IPS-15b (cell line): ENCODE measurements around the gene HP.
"Not testable (repeated sequence)": the region's sequence is repeated elsewhere in the genome, so short reads cannot be mapped to it uniquely, and the experiment has no call there.

Experiments
- H3K27me3 ChIP-seq: one replicate; pipeline ENCODE4 v1.6.1; 2013; ENCODE audit warnings: low read length; ENCODE audit not compliant: control insufficient read depth, insufficient read depth
- H3K36me3 ChIP-seq: one replicate; pipeline ENCODE4 v1.6.1; 2013; ENCODE audit warnings: low read length; ENCODE audit not compliant: control insufficient read depth, insufficient read depth
- H3K4me1 ChIP-seq: one replicate; pipeline ENCODE4 v1.6.1; 2013; ENCODE audit warnings: mild to moderate bottlenecking, low read length; ENCODE audit not compliant: control insufficient read depth, insufficient read depth
- H3K4me3 ChIP-seq: one replicate; pipeline ENCODE4 v1.5.1; 2013; ENCODE audit warnings: low read depth, low read length
- H3K9ac ChIP-seq: one replicate; pipeline ENCODE4 v1.6.1; 2013; ENCODE audit warnings: low read depth, mild to moderate bottlenecking, low read length
- H3K9me3 ChIP-seq: one replicate; pipeline ENCODE4 v1.6.1; 2013; ENCODE audit warnings: mild to moderate bottlenecking, low read length; ENCODE audit not compliant: control insufficient read depth, insufficient read depth

The HP gene

DNA sequence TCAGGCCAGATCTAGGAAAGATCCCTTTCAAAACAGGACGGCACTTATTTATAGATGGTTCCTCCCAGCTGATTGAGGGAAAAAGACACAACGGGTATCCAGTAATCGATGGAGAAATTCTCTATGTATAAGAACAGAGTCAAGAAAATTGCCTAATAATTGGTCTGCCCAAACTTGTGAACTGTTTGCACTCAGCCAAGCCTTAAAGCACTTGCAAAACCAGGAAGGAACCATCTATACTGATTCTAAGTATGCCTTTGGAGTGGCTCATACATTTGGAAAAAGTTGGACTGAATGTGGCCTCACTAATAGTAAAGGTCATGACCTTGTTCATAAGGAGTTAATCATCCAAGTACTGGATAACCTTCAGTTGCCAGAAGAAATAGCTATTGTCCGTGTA lies 14.6 kb downstream of the HP start:
- H3K4me3 ChIP-seq: no peak overlapping the region
- no peak overlapping the region for H3K9ac ChIP-seq
- no peaks in the 10 kb centered on the region for H3K4me1 ChIP-seq
- peaks cover 4% of the 10 kb centered on the region for H3K9me3 ChIP-seq
- no peaks in the 10 kb centered on the region for H3K27me3 ChIP-seq
- no peaks in the 10 kb centered on the region for H3K36me3 ChIP-seq

DNA sequence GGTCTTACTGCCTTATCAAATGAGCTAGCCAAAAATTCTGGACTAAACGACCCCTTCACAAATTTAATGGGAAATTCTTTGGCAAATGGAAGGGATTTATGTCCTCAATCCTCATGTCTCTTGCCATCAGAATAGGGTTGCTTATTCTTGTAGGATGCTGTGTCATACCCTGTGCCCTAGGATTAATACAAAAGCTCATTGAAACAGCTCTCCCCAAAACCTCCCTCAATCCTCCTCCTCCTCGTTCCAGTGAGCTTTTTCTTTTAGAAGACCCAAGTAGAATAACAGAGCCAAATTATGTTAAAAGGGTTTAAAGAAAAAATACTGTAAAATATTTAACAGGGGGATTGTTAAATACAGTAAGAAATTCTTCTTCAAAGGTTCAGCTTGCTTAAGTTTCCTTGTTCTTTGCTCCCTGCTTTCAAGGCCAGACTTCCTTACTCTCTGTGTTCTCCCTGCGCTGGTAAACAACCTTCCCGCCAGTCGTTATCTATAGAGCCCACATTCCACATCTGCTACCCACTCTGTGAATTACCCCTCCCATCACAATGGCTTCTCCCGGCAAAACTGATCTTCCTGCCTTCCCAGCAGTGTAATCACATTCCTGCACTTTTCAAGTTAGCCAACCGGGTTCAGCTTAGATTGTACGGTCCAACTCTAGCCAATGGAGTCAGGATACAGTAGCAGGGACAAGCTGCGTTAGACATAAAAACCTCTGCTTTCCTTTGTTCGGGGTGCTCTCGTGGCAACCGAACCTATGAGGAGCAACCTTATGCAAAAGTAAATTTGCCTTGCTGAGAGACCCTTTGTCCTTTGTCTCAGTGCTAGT lies 18.4 kb downstream of the HP start:
- Histone ChIP-seq H3K9me3 (peaks cover 4% of the 10 kb centered on the region), H3K27me3 (no peaks in the 10 kb centered on the region), H3K4me3 (no peak overlapping the region), H3K36me3 (no peaks in the 10 kb centered on the region), H3K4me1 (no peaks in the 10 kb centered on the region), H3K9ac (no peak overlapping the region)

DNA sequence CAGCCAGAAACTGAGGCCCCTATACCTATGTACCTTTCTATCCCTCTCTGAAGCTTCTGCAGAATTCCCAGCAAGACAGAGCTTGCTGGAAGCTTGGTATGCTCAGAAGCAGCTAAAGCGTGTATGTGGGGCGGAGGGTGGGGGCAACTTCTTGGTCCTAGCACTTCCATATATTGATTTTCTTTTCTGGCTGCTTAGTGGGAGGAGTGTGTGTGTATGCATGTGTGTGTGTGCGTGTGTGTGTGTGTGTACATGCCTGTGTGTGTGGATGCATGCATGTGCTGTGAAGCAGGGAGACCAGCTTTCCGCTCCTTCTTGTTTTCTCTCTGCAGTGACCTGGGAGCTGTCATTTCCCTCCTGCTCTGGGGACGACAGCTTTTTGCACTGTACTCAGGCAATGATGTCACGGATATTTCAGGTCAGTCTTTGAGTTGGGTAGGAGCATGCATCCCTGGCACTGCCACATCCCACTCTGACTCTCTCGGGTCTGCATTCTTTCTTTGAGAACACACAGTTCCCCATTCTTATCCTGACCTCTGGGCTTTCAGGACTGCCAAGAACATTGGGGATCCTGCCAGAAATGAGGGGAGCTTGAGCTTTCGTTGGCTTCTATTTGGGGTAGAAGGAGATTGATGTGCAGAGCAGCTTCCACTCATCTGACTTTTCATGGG lies 19.4 kb downstream of the HP start:
- Histone ChIP-seq H3K27me3 (no peaks in the 10 kb centered on the region), H3K4me3 (no peak overlapping the region), H3K9me3 (peaks cover 4% of the 10 kb centered on the region), H3K36me3 (no peaks in the 10 kb centered on the region), H3K4me1 (no peaks in the 10 kb centered on the region), H3K9ac (no peak overlapping the region)

DNA sequence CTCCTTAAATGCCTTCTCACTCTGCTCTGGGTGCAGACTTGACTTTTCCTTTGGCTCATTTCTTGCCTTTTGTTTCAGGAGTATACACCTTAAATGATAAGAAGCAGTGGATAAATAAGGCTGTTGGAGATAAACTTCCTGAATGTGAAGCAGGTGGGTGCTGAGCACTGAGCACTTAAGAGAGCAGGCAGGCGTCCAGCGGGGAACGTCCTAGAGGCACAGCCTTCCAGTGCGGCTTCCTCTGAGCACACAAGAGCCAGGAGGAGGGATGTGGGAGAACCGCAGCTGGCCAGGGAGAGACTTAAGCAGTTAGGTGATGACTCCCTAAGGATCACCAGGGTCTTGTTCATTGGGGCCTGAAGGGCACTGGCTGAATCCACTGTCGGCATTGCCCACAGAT lies 20.8 kb downstream of the HP start:
- not testable (repeated sequence) for H3K4me3 ChIP-seq, H3K9me3 ChIP-seq, H3K9ac ChIP-seq, H3K4me1 ChIP-seq, H3K36me3 ChIP-seq, H3K27me3 ChIP-seq

DNA sequence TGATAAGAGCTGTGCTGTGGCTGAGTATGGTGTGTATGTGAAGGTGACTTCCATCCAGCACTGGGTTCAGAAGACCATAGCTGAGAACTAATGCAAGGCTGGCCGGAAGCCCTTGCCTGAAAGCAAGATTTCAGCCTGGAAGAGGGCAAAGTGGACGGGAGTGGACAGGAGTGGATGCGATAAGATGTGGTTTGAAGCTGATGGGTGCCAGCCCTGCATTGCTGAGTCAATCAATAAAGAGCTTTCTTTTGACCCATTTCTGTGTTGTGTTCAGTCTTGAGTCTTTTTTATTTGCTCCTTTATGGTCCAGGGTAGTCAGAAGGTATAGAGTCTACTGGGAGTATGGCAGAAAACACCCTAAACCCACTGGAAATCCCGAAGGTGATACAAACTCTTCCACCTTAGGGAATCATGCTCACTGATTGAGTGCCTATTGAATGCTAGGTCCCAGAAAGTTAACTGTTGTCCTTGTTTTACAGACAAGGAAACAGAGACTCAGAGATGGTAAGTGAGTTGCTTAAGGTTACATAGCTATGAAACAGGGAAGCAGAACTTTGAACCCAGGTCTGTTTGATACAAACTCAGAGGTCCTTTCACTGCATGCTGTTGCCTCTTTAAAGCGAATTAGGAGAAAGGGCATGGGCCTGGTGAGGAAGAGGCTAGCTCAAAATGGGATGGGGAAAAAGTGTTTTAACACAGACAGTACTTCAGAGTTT lies 22.8 kb downstream of the HP start:
- not testable (repeated sequence) for H3K36me3 ChIP-seq, H3K4me1 ChIP-seq, H3K27me3 ChIP-seq

DNA sequence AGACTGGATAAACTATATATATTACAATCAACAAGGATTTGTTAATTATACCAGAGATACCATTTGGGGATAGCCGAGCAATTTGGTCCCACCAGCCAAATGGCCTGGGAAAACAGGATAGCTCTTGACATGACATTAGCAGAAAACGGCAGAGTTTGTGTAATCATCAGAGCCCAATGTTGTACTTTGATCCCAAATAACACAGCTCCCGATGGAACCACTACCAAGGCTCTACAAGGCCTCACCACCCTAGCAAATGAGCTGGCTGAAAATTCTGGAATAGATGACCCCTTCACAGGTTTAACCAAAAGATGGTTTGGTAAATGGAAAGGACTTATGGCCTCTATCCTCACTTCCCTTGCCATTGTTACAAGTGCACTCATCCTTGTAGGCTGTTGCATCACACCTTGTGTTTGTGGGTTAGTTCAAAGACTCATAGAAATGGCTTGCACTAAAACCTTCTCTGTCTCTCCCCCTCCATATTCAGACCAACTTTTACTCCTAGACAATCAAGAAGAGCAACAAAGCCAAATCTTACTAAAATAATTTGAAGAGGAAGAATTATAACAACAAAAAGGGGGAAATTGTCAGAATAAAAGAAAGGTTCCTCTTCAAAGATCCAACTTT lies 29.6 kb downstream of the HP start:
- Histone ChIP-seq H3K27me3 (no peaks in the 10 kb centered on the region), H3K9ac (no peak overlapping the region)

More for the DNA sequence above, 22.8 kb downstream of the HP start:
- not testable (repeated sequence) for H3K9me3 ChIP-seq, H3K4me3 ChIP-seq, H3K9ac ChIP-seq

DNA sequence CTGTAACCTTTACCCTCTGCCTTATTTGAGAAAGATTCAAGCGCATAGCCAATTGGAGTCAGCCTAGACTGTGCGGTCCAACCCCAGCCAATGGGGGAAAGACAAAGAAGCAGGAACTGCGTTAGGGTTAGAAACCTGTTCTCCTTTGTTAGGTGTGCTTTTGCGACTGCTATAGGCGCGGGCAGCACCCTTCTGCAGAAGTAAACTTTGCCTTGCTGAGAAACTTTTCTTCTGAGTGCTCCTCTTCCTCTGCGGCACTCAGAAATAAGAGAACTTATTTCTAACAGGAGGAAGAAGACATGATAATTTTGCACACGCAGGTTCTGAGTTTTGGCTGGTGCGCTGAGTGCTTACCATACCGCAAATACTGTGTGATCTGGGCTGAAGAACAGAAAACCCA lies 30.1 kb downstream of the HP start:
- no peaks in the 10 kb centered on the region for H3K27me3 ChIP-seq
- H3K9me3 ChIP-seq: peaks cover 6% of the 10 kb centered on the region
- peaks cover 6% of the 10 kb centered on the region for H3K36me3 ChIP-seq
- H3K4me3 ChIP-seq: no peak overlapping the region
- no peaks in the 10 kb centered on the region for H3K4me1 ChIP-seq
- H3K9ac ChIP-seq: no peak overlapping the region

More for the DNA sequence above, 29.6 kb downstream of the HP start:
- H3K4me1 ChIP-seq: no peaks in the 10 kb centered on the region
- peaks cover 6% of the 10 kb centered on the region for H3K36me3 ChIP-seq
- peaks cover 6% of the 10 kb centered on the region for H3K9me3 ChIP-seq
- no peak overlapping the region for H3K4me3 ChIP-seq

DNA sequence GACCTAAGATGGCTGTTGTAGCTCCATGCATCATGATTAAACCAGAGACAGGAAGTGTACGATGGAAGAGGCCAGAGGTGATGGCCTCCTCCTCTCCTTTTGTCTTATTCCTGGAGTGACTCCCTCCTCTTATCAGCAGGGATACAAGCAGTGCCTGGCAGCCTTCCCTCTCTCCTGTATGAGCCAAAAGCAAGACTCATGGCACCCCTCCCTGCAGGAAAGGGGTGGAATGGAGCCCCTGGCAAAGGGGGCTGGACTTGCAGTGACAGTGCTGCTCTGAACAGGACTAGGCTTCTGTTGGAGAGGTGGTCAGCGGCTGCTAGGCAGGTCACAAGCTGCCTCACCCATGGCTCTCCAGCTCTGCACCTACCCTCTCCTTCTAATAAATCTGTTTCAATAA lies 30.7 kb downstream of the HP start:
- Histone ChIP-seq H3K4me1 (no peaks in the 10 kb centered on the region), H3K4me3 (no peak overlapping the region), H3K27me3 (no peaks in the 10 kb centered on the region), H3K36me3 (peaks cover 6% of the 10 kb centered on the region), H3K9me3 (peaks cover 6% of the 10 kb centered on the region), H3K9ac (no peak overlapping the region)

DNA sequence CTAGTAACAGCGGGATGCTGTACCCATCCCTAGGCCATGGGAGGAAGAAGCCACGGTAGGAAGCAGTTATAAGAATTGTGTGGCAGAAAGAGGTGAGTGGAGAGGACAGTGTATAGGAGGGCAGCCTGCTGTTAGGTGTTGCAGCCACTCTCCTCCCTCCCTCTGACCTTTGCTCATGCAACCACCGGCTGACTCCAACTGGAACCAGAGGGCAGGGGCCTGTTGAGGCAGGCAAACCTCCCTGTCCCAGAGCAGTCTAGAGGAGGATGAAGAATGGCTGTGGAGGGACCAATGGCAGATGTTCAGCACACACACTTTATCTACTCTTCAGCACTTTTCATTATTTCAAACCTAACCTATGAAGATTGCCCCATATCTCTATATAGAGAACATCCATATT lies 36.9 kb downstream of the HP start:
- peaks cover 3% of the 10 kb centered on the region for H3K36me3 ChIP-seq
- peaks cover 3% of the 10 kb centered on the region for H3K4me1 ChIP-seq
- H3K9ac ChIP-seq: no peak overlapping the region
- no peak overlapping the region for H3K4me3 ChIP-seq
- no peaks in the 10 kb centered on the region for H3K9me3 ChIP-seq
- H3K27me3 ChIP-seq: no peaks in the 10 kb centered on the region

DNA sequence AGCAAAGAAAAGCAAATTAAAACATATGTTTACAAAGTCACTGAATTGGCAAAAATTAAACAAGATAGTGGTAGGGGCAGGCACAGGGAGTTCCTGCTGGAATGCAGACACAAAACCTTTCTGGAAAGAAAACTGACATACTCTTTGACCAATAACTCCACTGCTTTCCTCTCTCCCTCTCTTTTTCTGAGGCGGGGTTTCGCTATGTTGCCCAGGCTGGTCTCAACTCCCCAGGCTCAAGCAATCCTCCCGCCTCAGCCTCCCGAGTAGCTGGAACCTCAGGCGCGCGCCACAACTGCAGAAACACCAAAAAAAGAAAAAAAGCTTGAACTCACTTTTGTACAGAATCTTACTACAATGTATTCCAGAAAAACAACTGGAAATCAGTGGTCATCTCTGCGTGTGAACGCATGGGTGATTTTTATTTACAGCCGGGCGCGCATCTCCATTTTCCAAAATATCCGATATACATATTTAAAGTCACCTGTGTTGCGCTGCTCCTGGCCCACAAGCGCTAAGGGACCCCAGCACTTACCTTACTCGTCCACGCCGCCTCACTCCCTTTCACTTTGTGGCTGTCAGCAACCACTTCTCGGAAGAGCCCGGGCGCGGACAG lies 38.6 kb downstream of the HP start:
- peak overlapping the region; percentile 65 for H3K9ac ChIP-seq
- peak overlapping the region; percentile 83 for H3K4me3 ChIP-seq
- peaks cover 3% of the 10 kb centered on the region for H3K4me1 ChIP-seq
- no peaks in the 10 kb centered on the region for H3K27me3 ChIP-seq
- H3K9me3 ChIP-seq: no peaks in the 10 kb centered on the region
- peaks cover 11% of the 10 kb centered on the region for H3K36me3 ChIP-seq
